ENCODE data around the gene ZNF24.

ZNF24 gene

DNA sequence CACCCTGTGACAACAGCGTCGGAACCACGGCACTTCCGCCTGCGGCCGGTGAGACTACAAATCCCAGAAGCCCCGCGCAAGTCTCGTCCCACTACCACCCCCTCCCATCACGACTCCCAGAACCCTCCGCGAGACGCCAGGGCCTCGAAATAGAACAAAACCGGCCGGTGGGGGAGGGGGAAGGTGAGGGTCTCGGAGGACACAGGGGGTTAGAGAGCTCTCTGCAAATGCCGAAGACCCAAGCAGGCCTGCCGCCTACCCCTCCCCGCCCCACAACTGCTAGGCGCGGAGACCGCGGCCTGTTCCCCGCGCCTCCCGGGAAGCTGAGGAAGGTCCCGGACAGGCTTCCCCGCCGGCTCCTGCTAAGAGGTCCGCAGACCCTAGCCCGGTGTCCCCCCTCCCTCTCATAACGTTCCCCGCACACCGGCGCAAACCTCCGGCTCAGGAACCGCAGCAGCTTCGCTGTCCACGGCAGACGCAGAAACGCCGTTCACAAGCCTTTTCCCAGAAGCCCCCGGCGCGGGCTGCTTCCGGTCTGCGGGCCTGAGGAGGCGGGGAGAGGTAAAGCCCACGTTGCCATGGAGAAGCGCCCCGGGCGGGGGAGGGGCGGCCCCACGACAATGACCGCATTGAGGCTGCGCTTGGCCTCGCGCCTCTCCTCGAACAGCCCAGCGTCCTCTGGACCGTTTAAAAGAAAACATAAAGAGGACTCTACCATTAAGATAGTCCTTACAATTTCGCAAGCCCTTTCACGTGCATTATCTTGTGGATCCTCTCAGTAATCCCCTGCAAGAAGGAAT lies at the start of gene ZNF24:
Gene ZNF24, minus strand, starts transcription at position 485 of the 800 bp plus-strand sequence. CDS start 3,770 bp downstream, outside the sequence.
- peak; percentile 93 for DNase-seq (ENCODE audit: low read depth)
- peak within 1 kb of the TSS; percentile 93 for H3K4me3 ChIP-seq (replicated peaks; ENCODE audit: low read depth, low read length)
- TF ChIP-seq, protein P1, sequence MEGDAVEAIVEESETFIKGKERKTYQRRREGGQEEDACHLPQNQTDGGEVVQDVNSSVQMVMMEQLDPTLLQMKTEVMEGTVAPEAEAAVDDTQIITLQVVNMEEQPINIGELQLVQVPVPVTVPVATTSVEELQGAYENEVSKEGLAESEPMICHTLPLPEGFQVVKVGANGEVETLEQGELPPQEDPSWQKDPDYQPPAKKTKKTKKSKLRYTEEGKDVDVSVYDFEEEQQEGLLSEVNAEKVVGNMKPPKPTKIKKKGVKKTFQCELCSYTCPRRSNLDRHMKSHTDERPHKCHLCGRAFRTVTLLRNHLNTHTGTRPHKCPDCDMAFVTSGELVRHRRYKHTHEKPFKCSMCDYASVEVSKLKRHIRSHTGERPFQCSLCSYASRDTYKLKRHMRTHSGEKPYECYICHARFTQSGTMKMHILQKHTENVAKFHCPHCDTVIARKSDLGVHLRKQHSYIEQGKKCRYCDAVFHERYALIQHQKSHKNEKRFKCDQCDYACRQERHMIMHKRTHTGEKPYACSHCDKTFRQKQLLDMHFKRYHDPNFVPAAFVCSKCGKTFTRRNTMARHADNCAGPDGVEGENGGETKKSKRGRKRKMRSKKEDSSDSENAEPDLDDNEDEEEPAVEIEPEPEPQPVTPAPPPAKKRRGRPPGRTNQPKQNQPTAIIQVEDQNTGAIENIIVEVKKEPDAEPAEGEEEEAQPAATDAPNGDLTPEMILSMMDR (IDR thresholded peaks at IDR 0.05; ENCODE audit: low read length, missing control alignments) = no peak

- TF ChIP-seq, protein P1 (IDR thresholded peaks at IDR 0.05; ENCODE audit: low read length, missing control alignments) = no peak
- no peak for DNase-seq (ENCODE audit: low read depth)
- H3K4me3 ChIP-seq (replicated peaks; ENCODE audit: low read depth, low read length) = no peak overlapping the region
These were observed 49.5 kb upstream of the ZNF24 start for GRCh38 chr18:35393716-35394115.

DNA sequence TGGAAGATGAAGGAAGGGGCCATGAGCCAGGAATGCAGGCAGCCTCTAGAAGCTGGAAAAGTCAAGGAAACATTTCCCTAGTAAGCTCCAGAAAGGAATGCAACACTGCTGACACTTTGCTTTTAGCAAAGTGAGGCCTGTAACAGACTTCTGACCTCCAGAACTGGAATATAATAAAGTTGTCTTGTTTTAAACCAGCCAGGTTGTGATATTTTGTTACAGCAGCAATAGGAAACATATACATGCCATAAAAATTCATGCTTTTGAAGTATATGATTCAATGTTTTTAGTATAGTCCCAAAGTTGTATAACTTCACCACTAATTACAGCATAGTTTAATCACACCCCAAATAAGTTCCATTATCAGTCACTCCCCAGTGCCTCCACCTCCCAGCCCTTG lies 48.2 kb upstream of the ZNF24 start:
- DNase-seq (ENCODE audit: low read depth) = no peak
- H3K4me3 ChIP-seq (replicated peaks; ENCODE audit: low read depth, low read length) = no peak overlapping the region
- TF ChIP-seq, protein P1 (IDR thresholded peaks at IDR 0.05; ENCODE audit: low read length, missing control alignments) = no peak

DNA sequence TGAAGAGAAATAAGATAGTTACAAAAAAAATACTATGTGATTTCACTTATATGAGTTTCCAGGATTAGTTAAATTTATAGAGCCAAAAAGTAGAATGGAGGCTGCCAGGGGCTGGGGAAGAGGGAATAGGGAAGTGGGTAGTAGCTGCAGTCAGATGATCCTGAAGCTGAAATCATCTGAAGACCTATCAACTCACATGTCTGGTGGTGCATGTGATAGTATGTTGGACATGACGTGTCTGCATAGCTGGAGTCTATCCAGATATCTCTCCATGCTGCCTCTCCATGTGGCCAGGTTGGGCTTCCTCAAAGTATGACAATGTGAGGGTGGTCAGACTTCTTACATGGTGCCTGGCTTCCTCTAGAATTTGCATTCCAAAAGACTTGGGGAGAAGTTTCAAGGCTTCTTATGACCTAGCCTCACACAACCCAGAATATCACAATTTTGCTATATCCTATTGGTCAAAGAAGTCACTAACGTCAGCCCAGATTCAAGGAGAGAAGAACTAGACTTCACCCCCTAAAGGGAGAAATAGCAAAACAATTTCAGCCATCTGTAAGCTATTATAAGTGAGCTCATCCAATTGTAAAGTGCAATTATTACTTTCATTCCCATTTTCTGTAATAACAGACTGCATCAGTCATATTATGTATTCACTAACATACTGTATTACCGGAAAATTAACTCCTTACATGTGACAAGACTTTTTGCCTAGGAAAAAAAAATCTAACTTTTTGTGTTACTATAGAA lies 46.9 kb upstream of the ZNF24 start:
- DNase-seq (ENCODE audit: low read depth) = no peak
- no peak overlapping the region for H3K4me3 ChIP-seq (replicated peaks; ENCODE audit: low read depth, low read length)
- TF ChIP-seq, protein P1 (IDR thresholded peaks at IDR 0.05; ENCODE audit: low read length, missing control alignments) = no peak

DNA sequence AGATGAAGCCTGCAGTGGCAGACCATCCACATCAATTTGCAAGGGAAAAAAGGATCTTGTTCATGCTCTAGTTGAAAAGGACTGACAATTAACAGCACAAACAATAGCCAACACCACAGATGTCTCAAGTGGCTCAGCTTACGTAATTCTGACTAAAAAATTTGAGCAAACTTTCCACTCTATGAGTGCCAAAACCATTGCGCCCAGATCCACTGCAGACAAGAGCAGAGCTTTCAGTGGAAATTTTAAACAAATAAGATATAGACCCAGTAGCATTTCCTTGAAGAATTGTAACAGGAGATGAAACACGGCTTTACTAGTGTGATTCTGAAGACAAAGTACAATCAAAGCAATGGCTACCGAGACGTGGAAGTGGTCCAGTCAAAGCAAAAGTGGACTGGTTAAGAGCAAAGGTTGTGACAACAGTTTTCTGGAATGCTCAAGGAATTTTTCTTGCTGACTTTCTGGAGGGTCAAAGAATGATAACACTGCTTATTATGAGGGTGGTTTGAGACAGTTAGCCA lies 44.9 kb upstream of the ZNF24 start:
- TF ChIP-seq, protein P1 (IDR thresholded peaks at IDR 0.05; ENCODE audit: low read length, missing control alignments) = no peak
- peak; percentile 64 for DNase-seq (ENCODE audit: low read depth)
- no peak overlapping the region for H3K4me3 ChIP-seq (replicated peaks; ENCODE audit: low read depth, low read length)

- TF ChIP-seq, protein P1 (IDR thresholded peaks at IDR 0.05; ENCODE audit: low read length, missing control alignments) = peak; percentile 19
- no peak overlapping the region for H3K4me3 ChIP-seq (replicated peaks; ENCODE audit: low read depth, low read length)
- DNase-seq (ENCODE audit: low read depth) = peak; percentile 22
These were observed 42.9 kb upstream of the ZNF24 start for GRCh38 chr18:35387152-35387571.

Data from fibroblast of pulmonary artery (primary cell).